ENCODE results near the gene BAD.

DNA sequence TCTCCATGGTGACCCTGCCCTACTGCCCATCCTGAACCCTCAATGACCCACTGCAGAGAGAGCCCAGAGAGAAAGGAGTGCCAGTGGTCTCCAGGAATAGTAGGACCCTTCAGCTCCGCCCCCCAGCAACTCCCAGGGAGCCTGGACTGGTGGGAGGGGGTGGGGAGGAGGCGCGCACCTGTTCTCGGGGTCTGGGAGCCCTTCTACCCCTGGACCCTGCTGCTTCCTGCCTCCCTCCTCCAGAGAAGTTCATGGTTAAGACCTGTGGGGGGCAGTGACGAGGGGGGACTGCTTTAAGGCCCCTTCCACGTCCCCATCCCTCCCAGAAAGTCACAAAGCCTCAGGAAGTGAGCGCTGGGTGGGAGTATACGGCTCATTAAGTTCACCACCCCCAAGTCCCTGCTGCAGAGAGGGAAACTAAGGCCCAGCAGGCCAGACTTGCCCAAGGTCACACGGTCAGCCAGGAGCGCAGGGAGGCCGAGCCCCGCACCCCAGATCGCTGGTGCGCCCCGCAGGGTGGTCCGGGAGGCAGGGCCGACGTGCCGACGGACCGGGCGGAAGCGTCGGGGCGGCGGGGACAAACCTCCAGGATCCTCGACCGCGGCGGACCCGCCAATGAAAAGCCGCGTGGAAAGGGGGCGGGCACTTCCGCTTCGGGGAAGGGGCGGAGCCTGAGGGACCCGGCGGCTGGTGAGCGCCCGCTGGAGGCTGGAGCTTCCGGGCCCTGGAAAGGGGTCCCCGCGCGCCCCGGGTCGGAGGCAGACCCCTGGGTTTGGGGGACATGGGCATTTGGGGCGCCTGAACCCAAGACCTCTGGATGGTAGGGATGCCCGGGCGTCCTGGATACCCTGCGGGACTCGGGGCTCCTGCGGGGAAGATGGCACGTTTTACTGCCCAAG lies 58.6 kb downstream of the BAD start, which contains the start of the genes NUDT22 and TRPT1:
- TF ChIP-seq EZH2 (IDR thresholded peaks at IDR 0.05; ENCODE audit: low read length, unreplicated experiment): no peak
- TF ChIP-seq, protein P1, sequence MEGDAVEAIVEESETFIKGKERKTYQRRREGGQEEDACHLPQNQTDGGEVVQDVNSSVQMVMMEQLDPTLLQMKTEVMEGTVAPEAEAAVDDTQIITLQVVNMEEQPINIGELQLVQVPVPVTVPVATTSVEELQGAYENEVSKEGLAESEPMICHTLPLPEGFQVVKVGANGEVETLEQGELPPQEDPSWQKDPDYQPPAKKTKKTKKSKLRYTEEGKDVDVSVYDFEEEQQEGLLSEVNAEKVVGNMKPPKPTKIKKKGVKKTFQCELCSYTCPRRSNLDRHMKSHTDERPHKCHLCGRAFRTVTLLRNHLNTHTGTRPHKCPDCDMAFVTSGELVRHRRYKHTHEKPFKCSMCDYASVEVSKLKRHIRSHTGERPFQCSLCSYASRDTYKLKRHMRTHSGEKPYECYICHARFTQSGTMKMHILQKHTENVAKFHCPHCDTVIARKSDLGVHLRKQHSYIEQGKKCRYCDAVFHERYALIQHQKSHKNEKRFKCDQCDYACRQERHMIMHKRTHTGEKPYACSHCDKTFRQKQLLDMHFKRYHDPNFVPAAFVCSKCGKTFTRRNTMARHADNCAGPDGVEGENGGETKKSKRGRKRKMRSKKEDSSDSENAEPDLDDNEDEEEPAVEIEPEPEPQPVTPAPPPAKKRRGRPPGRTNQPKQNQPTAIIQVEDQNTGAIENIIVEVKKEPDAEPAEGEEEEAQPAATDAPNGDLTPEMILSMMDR (conservative IDR thresholded peaks at IDR 0.05; ENCODE audit: low read depth, low read length): peak; percentile 49

Data from PC-3 (cell line).